Endodermal cell (in vitro differentiated cells): ENCODE measurements around the gene CDH13. TPM values are rescaled to one million over a fixed set of nuclear protein-coding genes. Genes with fewer than 3 reads are reported as not detected.

Experiments
- DNase-seq: peaks from one replicate; pipeline ENCODE4 v3.0.0-alpha.2; 2017
- H3K27ac ChIP-seq: 2 replicates; pipeline ENCODE4 v1.5.1; 2013; ENCODE audit warnings: mild to moderate bottlenecking, low read depth, low read length, moderate library complexity
- H3K27me3 ChIP-seq: 2 replicates; pipeline ENCODE4 v1.6.1; 2013; ENCODE audit warnings: mild to moderate bottlenecking, low read length, moderate library complexity; ENCODE audit not compliant: insufficient read depth, control insufficient read depth, poor library complexity, severe bottlenecking
- H3K36me3 ChIP-seq: 2 replicates; pipeline ENCODE4 v1.7.0; 2013; ENCODE audit warnings: mild to moderate bottlenecking, low read length, moderate library complexity; ENCODE audit not compliant: control insufficient read depth, insufficient read depth
- H3K4me1 ChIP-seq: one replicate; pipeline ENCODE4 v1.7.0; 2013; ENCODE audit warnings: low read length; ENCODE audit not compliant: control insufficient read depth, insufficient read depth
- H3K4me3 ChIP-seq: 2 replicates; pipeline ENCODE4 v1.5.1; 2013; ENCODE audit warnings: mild to moderate bottlenecking, low read length, moderate library complexity
- H3K9ac ChIP-seq: 2 replicates; pipeline ENCODE4 v1.6.1; 2013; ENCODE audit warnings: mild to moderate bottlenecking, low read length, moderate library complexity; ENCODE audit not compliant: poor library complexity, severe bottlenecking; ENCODE audit errors: extremely low read depth
- H3K9me3 ChIP-seq: 2 replicates; pipeline ENCODE4 v1.6.1; 2013; ENCODE audit warnings: mild to moderate bottlenecking, low read length, moderate library complexity; ENCODE audit not compliant: control insufficient read depth
- H3K27ac Mint-ChIP-seq: 2 replicates; pipeline ENCODE4 v1.8.0; 2020; ENCODE audit warnings: mixed read lengths
- H3K27me3 Mint-ChIP-seq: 2 replicates; pipeline ENCODE4 v1.8.0; 2021; ENCODE audit warnings: mild to moderate bottlenecking, mixed read lengths; ENCODE audit not compliant: insufficient read depth
- H3K36me3 Mint-ChIP-seq: 2 replicates; pipeline ENCODE4 v1.8.0; 2020; ENCODE audit warnings: low read depth, mixed read lengths
- H3K4me1 Mint-ChIP-seq: 2 replicates; pipeline ENCODE4 v1.8.0; 2020; ENCODE audit warnings: mixed read lengths
- H3K4me3 Mint-ChIP-seq: 2 replicates; pipeline ENCODE4 v1.8.0; 2020; ENCODE audit warnings: mild to moderate bottlenecking, moderate library complexity, mixed read lengths
- H3K9me3 Mint-ChIP-seq: 2 replicates; pipeline ENCODE4 v1.8.0; 2020; ENCODE audit warnings: mild to moderate bottlenecking, mixed read lengths
- WGBS, 2 experiments: methylation state at CpG; one replicate each; pipeline versions ENCODE4 v1.1.5 to v1.1.7; 2013; ENCODE audit warnings: missing lambda C conversion rate in 2 of 2, mixed read lengths in 1 of 2; ENCODE audit not compliant: insufficient coverage in 1 of 2, insufficient read length in 1 of 2; 5-methylcytosine and 5-hydroxymethylcytosine counted together
- total RNA-seq, 2 donors: library from RNA; stranded (reverse); fragmentation: NEBNext Ultra II Directional in 1 of 2; extraction: Animal tissue kit (Norgen Biotek cat#: 25700) in 1 of 2; gene quantifications; 2 replicates in 1 of 2; 3 replicates in 1 of 2; pipeline ENCODE4 v1.2.1, GENCODE V29; 2021
- TF ChIP-seq, protein P1 (sequence below): fragments of 200-600 bp; sonication (generic); conservative IDR thresholded peaks from 2 replicates; pipeline ENCODE4 v1.5.0; 2021; ENCODE audit warnings: antibody characterized with exemption, mild to moderate bottlenecking

Gene CDH13
- total RNA-seq, 2 donors from 2014 or later = 0.86 to 1.8 TPM

DNA sequence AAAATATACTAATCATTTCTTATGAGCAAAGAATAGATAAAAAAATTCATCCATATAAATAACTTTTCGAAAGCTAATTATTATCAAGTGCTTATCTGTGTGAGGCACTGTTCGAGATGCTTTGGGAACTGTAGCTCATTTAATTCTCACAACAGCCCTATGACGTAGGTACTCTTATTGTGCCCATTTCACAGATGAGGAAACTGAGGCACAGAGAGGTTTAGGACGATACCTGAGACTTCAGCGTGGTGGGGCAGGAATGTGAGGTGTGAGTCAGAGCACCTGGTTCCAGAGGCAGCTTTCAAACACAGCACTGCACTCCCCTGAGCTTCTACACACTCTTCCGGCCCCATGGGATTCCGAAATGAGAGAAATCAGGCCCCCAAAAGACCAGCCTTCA lies 995.2 kb downstream of the CDH13 start:
- no peaks in the 10 kb centered on the region for H3K36me3 ChIP-seq
- Mint-ChIP-seq H3K27ac (no peak overlapping the region), H3K4me1 (peaks cover 11% of the 10 kb centered on the region), H3K27me3 (peaks cover 3% of the 10 kb centered on the region), H3K4me3 (no peak overlapping the region), H3K9me3 (no peaks in the 10 kb centered on the region), H3K36me3 (no peaks in the 10 kb centered on the region)
- no peaks in the 10 kb centered on the region for H3K4me1 ChIP-seq
- no peak for DNase-seq
- WGBS, 2 experiments = 93 to 95% methylated on average over 3 to 7 of the region's 7 CpGs
- H3K27me3 ChIP-seq = no peaks in the 10 kb centered on the region
- TF ChIP-seq, protein P1, sequence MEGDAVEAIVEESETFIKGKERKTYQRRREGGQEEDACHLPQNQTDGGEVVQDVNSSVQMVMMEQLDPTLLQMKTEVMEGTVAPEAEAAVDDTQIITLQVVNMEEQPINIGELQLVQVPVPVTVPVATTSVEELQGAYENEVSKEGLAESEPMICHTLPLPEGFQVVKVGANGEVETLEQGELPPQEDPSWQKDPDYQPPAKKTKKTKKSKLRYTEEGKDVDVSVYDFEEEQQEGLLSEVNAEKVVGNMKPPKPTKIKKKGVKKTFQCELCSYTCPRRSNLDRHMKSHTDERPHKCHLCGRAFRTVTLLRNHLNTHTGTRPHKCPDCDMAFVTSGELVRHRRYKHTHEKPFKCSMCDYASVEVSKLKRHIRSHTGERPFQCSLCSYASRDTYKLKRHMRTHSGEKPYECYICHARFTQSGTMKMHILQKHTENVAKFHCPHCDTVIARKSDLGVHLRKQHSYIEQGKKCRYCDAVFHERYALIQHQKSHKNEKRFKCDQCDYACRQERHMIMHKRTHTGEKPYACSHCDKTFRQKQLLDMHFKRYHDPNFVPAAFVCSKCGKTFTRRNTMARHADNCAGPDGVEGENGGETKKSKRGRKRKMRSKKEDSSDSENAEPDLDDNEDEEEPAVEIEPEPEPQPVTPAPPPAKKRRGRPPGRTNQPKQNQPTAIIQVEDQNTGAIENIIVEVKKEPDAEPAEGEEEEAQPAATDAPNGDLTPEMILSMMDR = no peak
- H3K9ac ChIP-seq = no peak overlapping the region
- no peaks in the 10 kb centered on the region for H3K9me3 ChIP-seq
- no peak overlapping the region for H3K27ac ChIP-seq
- no peak overlapping the region for H3K4me3 ChIP-seq

DNA sequence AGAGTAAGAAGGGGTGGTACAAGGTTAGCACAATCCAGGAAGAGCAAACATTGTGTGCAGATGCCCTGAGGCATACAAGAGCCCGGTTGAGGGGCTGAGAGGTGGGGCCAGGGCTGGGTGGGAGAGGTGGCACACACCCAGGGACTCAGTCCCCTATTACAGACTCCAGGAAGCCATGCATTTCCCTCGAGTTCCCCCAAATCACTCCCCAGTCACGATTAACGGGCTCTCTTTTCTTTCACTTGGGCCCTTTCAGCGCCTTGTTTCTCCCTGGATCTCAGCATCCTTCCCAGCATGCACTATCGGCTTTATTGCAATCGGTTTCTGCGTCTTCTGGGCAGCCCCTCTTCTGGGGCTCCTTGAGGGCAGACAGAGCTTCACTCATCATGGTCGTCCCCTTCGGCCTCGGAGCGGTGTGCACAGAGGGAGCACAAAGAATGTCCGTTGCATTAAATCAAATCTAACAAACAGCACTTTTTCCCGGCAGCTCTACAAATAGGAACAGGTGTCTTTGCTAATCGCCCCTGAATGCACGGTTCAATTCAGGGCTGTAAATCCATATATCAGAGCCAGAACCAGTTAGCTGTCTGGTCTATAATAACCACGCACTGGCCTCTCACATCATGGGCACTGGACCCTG lies 996.4 kb downstream of the CDH13 start:
- H3K4me1 ChIP-seq = no peaks in the 10 kb centered on the region
- TF ChIP-seq, protein P1 = no peak
- DNase-seq = no peak
- WGBS, 2 experiments = 90 to 91% methylated on average over 14 to 17 of the region's 17 CpGs
- H3K9ac ChIP-seq = no peak overlapping the region
- H3K27me3 ChIP-seq = no peaks in the 10 kb centered on the region
- Mint-ChIP-seq H3K27ac (no peak overlapping the region), H3K36me3 (no peaks in the 10 kb centered on the region), H3K4me1 (peaks cover 11% of the 10 kb centered on the region), H3K9me3 (no peaks in the 10 kb centered on the region), H3K4me3 (no peak overlapping the region), H3K27me3 (peaks cover 3% of the 10 kb centered on the region)
- H3K9me3 ChIP-seq = no peaks in the 10 kb centered on the region
- no peaks in the 10 kb centered on the region for H3K36me3 ChIP-seq
- H3K4me3 ChIP-seq = no peak overlapping the region
- H3K27ac ChIP-seq = no peak overlapping the region

DNA sequence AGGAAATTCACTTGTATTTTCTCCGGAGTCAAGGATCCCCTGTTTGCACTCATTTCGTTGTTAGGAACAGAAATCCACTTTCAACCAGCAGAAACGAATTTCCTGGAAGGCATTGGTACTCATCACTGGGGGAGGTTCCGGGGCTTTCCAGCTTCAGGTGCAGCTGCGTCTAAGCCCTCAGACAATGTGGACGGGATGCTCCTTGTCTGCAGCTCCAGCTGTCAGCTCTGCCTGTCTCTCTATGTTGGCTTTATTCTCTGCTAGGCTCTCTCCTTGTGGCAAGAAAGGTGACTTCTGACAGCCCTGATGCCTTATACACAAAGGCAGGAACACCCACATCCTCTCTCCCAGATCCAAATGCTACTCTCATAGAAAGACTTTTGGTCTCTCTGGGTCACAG lies 997.1 kb downstream of the CDH13 start:
- no peak for DNase-seq
- Histone ChIP-seq H3K27me3 (no peaks in the 10 kb centered on the region), H3K27ac (no peak overlapping the region), H3K9me3 (no peaks in the 10 kb centered on the region), H3K36me3 (no peaks in the 10 kb centered on the region), H3K4me1 (no peaks in the 10 kb centered on the region), H3K4me3 (no peak overlapping the region), H3K9ac (no peak overlapping the region)
- H3K27ac Mint-ChIP-seq = no peak overlapping the region
- peaks cover 11% of the 10 kb centered on the region for H3K4me1 Mint-ChIP-seq
- H3K36me3 Mint-ChIP-seq = no peaks in the 10 kb centered on the region
- TF ChIP-seq, protein P1 = no peak
- peaks cover 3% of the 10 kb centered on the region for H3K27me3 Mint-ChIP-seq
- H3K9me3 Mint-ChIP-seq = no peaks in the 10 kb centered on the region
- H3K4me3 Mint-ChIP-seq = no peak overlapping the region
- WGBS, 2 experiments = 83 to 84% methylated on average over 6 of the region's 6 CpGs
